ENCODE results near the gene DSCAML1.

Gene DSCAML1

GRCh38 chr11:117551761-117552343, 245.2 kb downstream of the DSCAML1 start:
- no peak for DNase-seq (ENCODE audit: low read depth in 2 of 2)

- no peak for DNase-seq (ENCODE audit: low read depth in 2 of 2)
These were observed 246.6 kb downstream of the DSCAML1 start for GRCh38 chr11:117550466-117550865.

- no peak for DNase-seq (ENCODE audit: low read depth in 2 of 2)
These were observed 247.6 kb downstream of the DSCAML1 start for GRCh38 chr11:117549417-117549816.

GRCh38 chr11:117548876-117549275, 248.1 kb downstream of the DSCAML1 start:
- DNase-seq (ENCODE audit: low read depth in 2 of 2): no peak

GRCh38 chr11:117547946-117548345, 249.1 kb downstream of the DSCAML1 start:
- no peak for DNase-seq (ENCODE audit: low read depth in 2 of 2)

- no peak for DNase-seq (ENCODE audit: low read depth in 2 of 2)
These were observed 249.7 kb downstream of the DSCAML1 start for GRCh38 chr11:117547195-117547850.

- DNase-seq (ENCODE audit: low read depth in 2 of 2): no peak
These were observed 250.4 kb downstream of the DSCAML1 start for GRCh38 chr11:117546431-117547194.

- DNase-seq (ENCODE audit: low read depth in 2 of 2): no peak
These were observed 251.3 kb downstream of the DSCAML1 start for GRCh38 chr11:117545706-117546105.

GRCh38 chr11:117544130-117544800, 252.8 kb downstream of the DSCAML1 start:
- DNase-seq (ENCODE audit: low read depth in 2 of 2): no peak

GRCh38 chr11:117541211-117541610, 255.8 kb downstream of the DSCAML1 start:
- DNase-seq (ENCODE audit: low read depth in 2 of 2): no peak

GRCh38 chr11:117538263-117539135, 258.5 kb downstream of the DSCAML1 start:
- DNase-seq (ENCODE audit: low read depth in 2 of 2): no peak

GRCh38 chr11:117535850-117536411, 261.1 kb downstream of the DSCAML1 start:
- no peak for DNase-seq (ENCODE audit: low read depth in 2 of 2)

- DNase-seq (ENCODE audit: low read depth in 2 of 2): no peak
These were observed 261.7 kb downstream of the DSCAML1 start for GRCh38 chr11:117535201-117535849.

GRCh38 chr11:117532568-117532967, 264.4 kb downstream of the DSCAML1 start:
- DNase-seq (ENCODE audit: low read depth in 2 of 2): no peak

- DNase-seq (ENCODE audit: low read depth in 2 of 2): no peak
These were observed 267.2 kb downstream of the DSCAML1 start for GRCh38 chr11:117529816-117530215.

- DNase-seq (ENCODE audit: low read depth in 2 of 2): no peak
These were observed 268.8 kb downstream of the DSCAML1 start for GRCh38 chr11:117528097-117528721.

- DNase-seq (ENCODE audit: low read depth in 2 of 2): no peak
These were observed 269.7 kb downstream of the DSCAML1 start for GRCh38 chr11:117527271-117527670.

GRCh38 chr11:117525866-117526542, 271.0 kb downstream of the DSCAML1 start:
- DNase-seq (ENCODE audit: low read depth in 2 of 2): no peak

- DNase-seq (ENCODE audit: low read depth in 2 of 2): no peak
These were observed 272.4 kb downstream of the DSCAML1 start for GRCh38 chr11:117524468-117525183.
